ENCODE measurements around the gene LCN6. TPM values are rescaled to one million over a fixed set of nuclear protein-coding genes. Genes with fewer than 3 reads are reported as not detected.
A peak's percentile ranks its signal among the peaks of the same experiment; 100 is the strongest.

LCN6 gene
- total and polyA plus RNA-seq, 9 donors, result 0.30 to 0.31 TPM; not detected in 7

DNA sequence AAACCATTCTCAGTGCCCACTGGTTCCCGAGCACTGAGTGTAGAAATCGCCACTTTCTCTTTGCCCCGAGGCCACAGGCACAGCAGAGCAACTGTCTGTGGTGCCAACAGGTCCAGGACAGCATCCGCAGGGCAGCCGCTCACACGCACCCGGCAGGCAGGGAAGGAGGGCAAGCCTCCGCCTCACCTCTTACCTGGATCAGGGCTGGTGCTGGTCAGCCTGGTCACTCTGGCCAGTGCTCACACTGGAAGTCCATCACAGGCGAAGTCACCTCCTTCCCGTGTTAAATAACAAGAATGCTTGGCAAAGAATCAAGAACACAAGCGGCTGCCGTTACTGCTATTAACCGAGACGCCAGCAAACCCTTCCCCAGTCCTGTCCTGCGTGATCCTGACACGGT is 22.2 kb downstream of the LCN6 start:
- H3K4me1 ChIP-seq (ENCODE audit: control insufficient read depth, insufficient read depth, low read length), result peaks cover 50% of the 10 kb centered on the region
- H3K27ac ChIP-seq (ENCODE audit: low read length), result no peak overlapping the region
- H3K9me3 ChIP-seq (replicated peaks; ENCODE audit: control insufficient read depth, low read depth, low read length), result no peaks in the 10 kb centered on the region
- no peak for DNase-seq
- no peaks in the 10 kb centered on the region for H3K27me3 ChIP-seq (ENCODE audit: control insufficient read depth, insufficient read depth, low read length)
- 59% methylated on average over 16 of the region's 16 CpGs for WGBS (ENCODE audit: insufficient coverage)
- H3K4me3 ChIP-seq (ENCODE audit: low read length), result no peak overlapping the region
- peaks cover 57% of the 10 kb centered on the region for H3K36me3 ChIP-seq (ENCODE audit: control insufficient read depth, insufficient read depth, low read length)

DNA sequence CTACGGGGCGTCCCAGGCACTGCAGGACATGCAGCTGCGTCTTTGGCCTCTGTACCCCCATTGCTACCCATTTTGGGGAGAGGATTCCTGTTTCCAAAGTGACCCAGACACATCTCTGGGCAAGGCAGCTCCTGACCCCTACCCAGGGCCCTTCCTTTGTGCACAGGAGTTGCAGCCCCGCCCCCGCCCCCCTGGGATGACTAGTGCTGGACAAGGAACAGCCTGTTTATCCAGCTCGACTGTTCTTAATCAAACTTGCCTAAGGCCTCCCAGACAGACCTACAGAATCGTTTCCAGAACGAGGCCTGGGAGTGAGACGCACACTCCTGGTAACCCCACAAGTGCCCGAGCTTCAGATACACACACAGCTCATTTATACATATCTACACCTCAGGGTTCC is 22.7 kb downstream of the LCN6 start:
- Histone ChIP-seq H3K4me3 (ENCODE audit: low read length) (no peak overlapping the region), H3K36me3 (ENCODE audit: control insufficient read depth, insufficient read depth, low read length) (peaks cover 60% of the 10 kb centered on the region), H3K4me1 (ENCODE audit: control insufficient read depth, insufficient read depth, low read length) (peaks cover 55% of the 10 kb centered on the region), H3K27me3 (ENCODE audit: control insufficient read depth, insufficient read depth, low read length) (no peaks in the 10 kb centered on the region), H3K9me3 (replicated peaks; ENCODE audit: control insufficient read depth, low read depth, low read length) (no peaks in the 10 kb centered on the region), H3K27ac (ENCODE audit: low read length) (no peak overlapping the region)
- 50% methylated on average over 10 of the region's 10 CpGs for WGBS (ENCODE audit: insufficient coverage)
- DNase-seq, result no peak

DNA sequence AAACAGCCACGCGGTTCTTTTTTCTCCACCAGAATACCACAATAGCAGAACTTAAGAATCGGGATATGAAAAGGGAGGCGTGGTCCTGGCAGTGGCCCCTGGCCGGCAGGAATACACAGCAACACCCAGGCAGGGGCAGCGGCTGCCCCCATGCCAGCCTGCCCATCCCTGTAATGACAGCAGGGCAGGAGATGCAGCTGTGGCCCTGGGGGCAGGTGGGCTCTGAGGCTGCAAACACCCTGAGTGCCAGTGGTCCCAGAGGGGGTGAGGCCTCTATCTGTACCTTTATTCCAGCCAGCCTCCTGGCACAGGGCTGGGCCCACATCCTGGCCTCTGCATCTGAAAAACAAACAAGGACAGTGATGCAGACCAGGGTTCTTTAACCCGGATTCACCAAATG is 23.6 kb downstream of the LCN6 start:
- no peak overlapping the region for H3K4me3 ChIP-seq (ENCODE audit: low read length)
- no peak for DNase-seq

DNA sequence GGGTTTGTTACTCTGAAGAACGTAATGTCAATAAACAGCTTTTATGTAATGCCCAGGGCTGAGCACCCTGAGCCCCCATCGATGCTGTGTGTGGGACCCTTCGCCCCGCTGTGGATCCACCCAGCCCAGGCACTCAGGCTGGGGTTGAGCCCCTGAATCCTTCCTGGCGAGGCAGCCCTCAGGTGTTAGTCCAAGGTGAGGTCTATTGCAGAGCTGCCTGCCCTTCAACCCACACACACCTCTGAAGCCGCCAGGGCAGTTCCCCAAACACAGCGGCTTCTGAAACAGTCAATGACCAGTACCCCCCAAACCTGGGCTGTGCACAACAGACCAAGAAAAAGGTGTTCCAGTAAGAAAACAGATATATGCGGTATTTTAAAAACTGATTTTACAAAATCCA is 24.3 kb downstream of the LCN6 start:
- no peak overlapping the region for H3K27ac ChIP-seq (ENCODE audit: low read length)
- H3K27me3 ChIP-seq (ENCODE audit: control insufficient read depth, insufficient read depth, low read length), result no peaks in the 10 kb centered on the region
- 88% methylated on average over 5 of the region's 8 CpGs for WGBS (ENCODE audit: insufficient coverage)
- H3K4me3 ChIP-seq (ENCODE audit: low read length), result no peak overlapping the region
- H3K36me3 ChIP-seq (ENCODE audit: control insufficient read depth, insufficient read depth, low read length), result peaks cover 63% of the 10 kb centered on the region
- no peaks in the 10 kb centered on the region for H3K9me3 ChIP-seq (replicated peaks; ENCODE audit: control insufficient read depth, low read depth, low read length)
- H3K4me1 ChIP-seq (ENCODE audit: control insufficient read depth, insufficient read depth, low read length), result peaks cover 65% of the 10 kb centered on the region
- no peak for DNase-seq

More for the DNA sequence above, 23.6 kb downstream of the LCN6 start:
- Histone ChIP-seq H3K27me3 (ENCODE audit: control insufficient read depth, insufficient read depth, low read length) (no peaks in the 10 kb centered on the region), H3K4me1 (ENCODE audit: control insufficient read depth, insufficient read depth, low read length) (peaks cover 64% of the 10 kb centered on the region), H3K9me3 (replicated peaks; ENCODE audit: control insufficient read depth, low read depth, low read length) (no peaks in the 10 kb centered on the region), H3K27ac (ENCODE audit: low read length) (no peak overlapping the region), H3K36me3 (ENCODE audit: control insufficient read depth, insufficient read depth, low read length) (peaks cover 63% of the 10 kb centered on the region)
- WGBS (ENCODE audit: insufficient coverage), result no CpG with 5 or more reads among the region's 7 CpGs

DNA sequence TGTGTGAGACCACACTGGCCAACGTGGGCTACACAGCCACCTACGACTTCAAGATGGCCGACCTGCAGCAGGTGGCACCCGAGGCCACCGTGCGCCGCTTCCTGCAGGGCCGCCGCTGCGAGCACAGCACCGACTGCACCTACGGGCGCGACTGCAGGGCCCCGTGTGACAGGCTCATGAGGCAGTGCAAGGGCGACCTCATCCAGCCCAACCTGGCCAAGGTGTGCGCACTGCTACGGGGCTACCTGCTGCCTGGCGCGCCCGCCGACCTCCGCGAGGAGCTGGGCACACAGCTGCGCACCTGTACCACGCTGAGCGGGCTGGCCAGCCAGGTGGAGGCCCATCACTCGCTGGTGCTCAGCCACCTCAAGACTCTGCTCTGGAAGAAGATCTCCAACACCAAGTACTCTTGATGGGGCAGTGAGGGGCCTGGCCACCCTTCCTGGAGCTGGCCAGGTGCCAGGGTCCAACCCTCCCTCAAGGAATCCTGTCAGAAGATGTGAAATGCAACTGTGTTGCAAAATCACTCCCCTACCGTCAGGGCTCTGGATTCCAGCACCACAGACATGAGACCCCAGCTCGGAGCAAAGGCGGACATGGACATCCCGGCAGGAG is 24.9 kb downstream of the LCN6 start:
- no peak for DNase-seq
- Histone ChIP-seq H3K9me3 (replicated peaks; ENCODE audit: control insufficient read depth, low read depth, low read length) (no peaks in the 10 kb centered on the region), H3K27me3 (ENCODE audit: control insufficient read depth, insufficient read depth, low read length) (no peaks in the 10 kb centered on the region), H3K36me3 (ENCODE audit: control insufficient read depth, insufficient read depth, low read length) (peaks cover 63% of the 10 kb centered on the region), H3K4me1 (ENCODE audit: control insufficient read depth, insufficient read depth, low read length) (peaks cover 61% of the 10 kb centered on the region), H3K4me3 (ENCODE audit: low read length) (no peak overlapping the region), H3K27ac (ENCODE audit: low read length) (no peak overlapping the region)
- 88% methylated on average over 31 of the region's 32 CpGs for WGBS (ENCODE audit: insufficient coverage)

DNA sequence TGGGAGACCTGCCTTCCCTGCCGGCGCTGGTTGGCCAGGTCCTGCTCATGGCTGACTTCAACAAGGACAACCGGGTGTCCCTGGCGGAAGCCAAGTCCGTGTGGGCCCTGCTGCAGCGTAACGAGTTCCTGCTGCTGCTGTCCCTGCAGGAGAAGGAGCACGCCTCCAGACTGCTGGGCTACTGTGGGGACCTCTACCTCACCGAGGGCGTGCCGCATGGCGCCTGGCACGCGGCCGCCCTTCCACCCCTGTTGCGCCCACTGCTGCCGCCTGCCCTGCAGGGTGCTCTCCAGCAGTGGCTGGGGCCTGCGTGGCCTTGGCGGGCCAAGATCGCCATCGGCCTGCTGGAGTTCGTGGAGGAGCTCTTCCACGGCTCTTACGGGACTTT is 25.4 kb downstream of the LCN6 start:
- peaks cover 59% of the 10 kb centered on the region for H3K4me1 ChIP-seq (ENCODE audit: control insufficient read depth, insufficient read depth, low read length)
- DNase-seq, result no peak
- H3K9me3 ChIP-seq (replicated peaks; ENCODE audit: control insufficient read depth, low read depth, low read length), result no peaks in the 10 kb centered on the region
- 75% methylated on average over 22 of the region's 24 CpGs for WGBS (ENCODE audit: insufficient coverage)
- H3K27ac ChIP-seq (ENCODE audit: low read length), result no peak overlapping the region
- peaks cover 63% of the 10 kb centered on the region for H3K36me3 ChIP-seq (ENCODE audit: control insufficient read depth, insufficient read depth, low read length)
- no peaks in the 10 kb centered on the region for H3K27me3 ChIP-seq (ENCODE audit: control insufficient read depth, insufficient read depth, low read length)
- H3K4me3 ChIP-seq (ENCODE audit: low read length), result no peak overlapping the region

DNA sequence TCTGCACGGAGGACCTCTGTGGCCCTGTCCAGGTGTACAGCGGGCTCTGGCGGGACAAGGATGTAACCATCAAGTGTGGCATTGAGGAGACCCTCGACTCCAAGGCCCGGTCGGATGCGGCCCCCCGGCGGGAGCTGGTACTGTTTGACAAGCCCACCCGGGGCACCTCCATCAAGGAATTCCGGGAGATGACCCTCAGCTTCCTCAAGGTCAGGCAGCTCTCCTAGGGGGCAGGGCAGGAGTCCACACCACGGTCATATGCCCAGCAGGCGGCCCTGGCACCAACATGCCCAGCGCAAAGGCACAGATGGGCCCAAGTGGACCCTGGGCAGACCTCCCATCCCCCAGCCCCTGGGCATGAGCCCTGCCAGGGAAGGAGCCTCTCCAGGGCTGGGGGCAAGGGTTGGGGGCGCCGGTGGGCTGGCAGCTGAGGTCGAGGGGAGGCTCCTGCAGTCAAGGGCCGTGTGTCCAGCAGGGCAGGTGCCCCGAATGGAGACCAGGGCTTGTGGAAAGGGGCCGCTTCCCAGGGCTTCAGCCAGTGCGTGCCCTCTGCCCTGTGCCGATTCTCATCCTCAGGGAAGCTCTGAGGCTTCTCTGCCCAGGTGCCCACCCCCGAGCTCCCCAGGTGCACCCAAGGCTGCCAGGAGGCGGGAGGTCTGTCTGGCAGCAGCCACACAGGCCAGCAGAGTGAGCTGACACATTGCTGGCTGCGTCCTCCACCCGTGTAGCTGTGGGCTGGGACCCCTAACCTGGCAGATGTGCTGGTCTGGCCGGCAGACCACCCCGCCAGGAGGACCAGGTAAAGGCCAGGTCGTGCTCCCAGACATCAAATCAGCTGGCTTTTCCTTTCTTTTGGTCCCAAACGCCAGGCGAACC is 26.0 kb downstream of the LCN6 start:
- Histone ChIP-seq H3K4me1 (ENCODE audit: control insufficient read depth, insufficient read depth, low read length) (peaks cover 56% of the 10 kb centered on the region), H3K36me3 (ENCODE audit: control insufficient read depth, insufficient read depth, low read length) (peaks cover 63% of the 10 kb centered on the region), H3K27me3 (ENCODE audit: control insufficient read depth, insufficient read depth, low read length) (no peaks in the 10 kb centered on the region), H3K9me3 (replicated peaks; ENCODE audit: control insufficient read depth, low read depth, low read length) (no peaks in the 10 kb centered on the region), H3K4me3 (ENCODE audit: low read length) (no peak overlapping the region), H3K27ac (ENCODE audit: low read length) (peak overlapping the region; percentile 3)
- DNase-seq, result no peak
- WGBS (ENCODE audit: insufficient coverage), result 80% methylated on average over 30 of the region's 31 CpGs

DNA sequence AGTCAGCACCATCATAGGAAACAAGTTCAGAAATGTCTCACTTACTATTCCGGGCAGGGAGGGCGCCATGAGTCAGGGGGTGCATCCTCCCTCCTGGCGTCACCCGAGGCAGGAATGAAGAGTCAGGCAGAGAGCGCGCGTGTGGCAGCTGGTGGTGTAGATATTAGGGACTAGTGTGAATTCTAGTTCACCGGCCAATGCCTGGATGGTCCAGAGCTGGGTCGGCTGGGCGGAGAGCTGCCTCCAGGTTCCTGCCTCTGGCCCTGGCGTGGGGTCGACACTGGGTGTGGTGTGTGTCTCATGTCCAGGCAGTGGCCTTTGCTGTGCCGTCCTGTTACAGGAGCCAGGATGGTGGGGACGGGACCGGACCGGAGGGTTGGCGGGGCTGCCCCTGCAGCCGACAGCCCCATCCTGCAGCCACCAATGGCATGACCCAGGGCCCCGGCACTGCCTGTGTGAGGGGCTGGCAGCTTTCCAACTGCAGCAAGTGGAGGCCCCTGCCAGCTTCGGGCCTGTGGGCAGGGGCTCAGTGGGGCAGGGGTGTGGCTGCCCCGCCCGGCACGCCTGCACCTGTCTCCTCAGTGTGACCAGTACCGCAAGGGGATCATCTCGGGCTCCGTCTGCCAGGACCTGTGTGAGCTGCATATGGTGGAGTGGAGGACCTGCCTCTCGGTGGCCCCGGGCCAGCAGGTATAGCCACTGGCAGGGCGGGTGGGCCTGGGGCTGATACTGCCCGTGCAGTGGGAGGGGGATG is 26.8 kb downstream of the LCN6 start:
- H3K27me3 ChIP-seq (ENCODE audit: control insufficient read depth, insufficient read depth, low read length), result no peaks in the 10 kb centered on the region
- H3K4me1 ChIP-seq (ENCODE audit: control insufficient read depth, insufficient read depth, low read length), result peaks cover 48% of the 10 kb centered on the region
- H3K36me3 ChIP-seq (ENCODE audit: control insufficient read depth, insufficient read depth, low read length), result peaks cover 58% of the 10 kb centered on the region
- H3K4me3 ChIP-seq (ENCODE audit: low read length), result no peak overlapping the region
- WGBS (ENCODE audit: insufficient coverage), result 71% methylated on average over 26 of the region's 30 CpGs
- no peaks in the 10 kb centered on the region for H3K9me3 ChIP-seq (replicated peaks; ENCODE audit: control insufficient read depth, low read depth, low read length)
- DNase-seq, result no peak
- peak overlapping the region; percentile 35 for H3K27ac ChIP-seq (ENCODE audit: low read length)

DNA sequence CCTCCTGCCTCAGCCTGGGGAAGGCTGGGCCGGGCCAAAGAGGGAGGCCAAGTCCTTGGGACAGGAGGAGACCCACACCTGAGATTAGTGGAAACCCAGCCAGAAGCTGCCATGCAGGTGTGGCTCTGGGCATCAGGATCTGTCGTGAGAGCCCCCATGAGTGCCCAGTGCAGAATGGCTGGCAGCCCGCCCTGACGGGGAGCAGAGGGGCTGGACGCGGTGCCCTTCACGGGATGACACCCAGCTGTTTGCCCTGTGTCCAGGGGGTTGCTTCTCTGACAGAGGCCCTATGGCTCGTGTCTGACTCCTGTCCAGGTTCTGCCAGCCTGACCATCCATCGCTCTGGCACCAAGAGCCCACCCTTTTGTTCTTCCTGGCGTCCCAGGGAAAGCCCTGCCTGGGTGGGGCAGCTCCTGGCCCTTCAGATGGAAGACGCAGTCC is 27.4 kb downstream of the LCN6 start:
- Histone ChIP-seq H3K4me3 (ENCODE audit: low read length) (no peak overlapping the region), H3K27ac (ENCODE audit: low read length) (peak overlapping the region; percentile 59), H3K27me3 (ENCODE audit: control insufficient read depth, insufficient read depth, low read length) (no peaks in the 10 kb centered on the region), H3K9me3 (replicated peaks; ENCODE audit: control insufficient read depth, low read depth, low read length) (no peaks in the 10 kb centered on the region), H3K36me3 (ENCODE audit: control insufficient read depth, insufficient read depth, low read length) (peaks cover 52% of the 10 kb centered on the region), H3K4me1 (ENCODE audit: control insufficient read depth, insufficient read depth, low read length) (peaks cover 42% of the 10 kb centered on the region)
- no peak for DNase-seq
- 63% methylated on average over 11 of the region's 11 CpGs for WGBS (ENCODE audit: insufficient coverage)
